Natural killer cell (primary cell): Measurements from ENCODE around the gene KIAA0513. TPM values are rescaled to one million over a fixed set of nuclear protein-coding genes. Genes with fewer than 3 reads are reported as not detected.

Source experiments
- ATAC-seq, 3 donors: fragments of 150-1000 bp in 2 of 3; fragments of 200-7000 bp in 1 of 3; cut with Tn5 transposase; 1 replicate in 1 of 3; 2 replicates in 2 of 3; pipeline ENCODE4 v1.10.0; 2021; ENCODE audit warnings: mild to moderate bottlenecking in 2 of 3, moderate library complexity in 2 of 3
- DNase-seq, 2 donors: peaks; one replicate each; pipeline versions ENCODE4 v3.0.0 to v3.0.0-alpha.2; 2013 to 2021; ENCODE audit warnings: mixed read lengths in 1 of 2
- H3K27ac ChIP-seq: one replicate; pipeline ENCODE4 v1.5.1; 2013; ENCODE audit warnings: mild to moderate bottlenecking, low read length
- H3K27me3 ChIP-seq: one replicate; pipeline ENCODE4 v1.6.1; 2013; ENCODE audit warnings: low read length; ENCODE audit not compliant: control insufficient read depth, insufficient read depth
- H3K36me3 ChIP-seq: one replicate; pipeline ENCODE4 v1.6.1; 2013; ENCODE audit warnings: low read length; ENCODE audit not compliant: control insufficient read depth, insufficient read depth
- H3K4me1 ChIP-seq: one replicate; pipeline ENCODE4 v1.6.1; 2013; ENCODE audit warnings: low read length; ENCODE audit not compliant: control insufficient read depth, insufficient read depth
- H3K4me3 ChIP-seq: one replicate; pipeline ENCODE4 v1.5.1; 2013; ENCODE audit warnings: low read length
- H3K9me3 ChIP-seq: one replicate; pipeline ENCODE4 v1.6.1; 2013; ENCODE audit warnings: low read length; ENCODE audit not compliant: control insufficient read depth, insufficient read depth
- H3K27ac Mint-ChIP-seq, 2 donors: one replicate each; pipeline ENCODE4 v1.8.0; 2022; ENCODE audit warnings: mild to moderate bottlenecking in 2 of 2, mixed read lengths in 2 of 2, moderate library complexity in 1 of 2
- H3K27me3 Mint-ChIP-seq, 2 donors: one replicate each; pipeline ENCODE4 v1.8.0; 2022; ENCODE audit warnings: low read depth in 2 of 2, mixed read lengths in 2 of 2
- H3K36me3 Mint-ChIP-seq: one replicate; pipeline ENCODE4 v1.8.0; 2022; ENCODE audit warnings: mixed read lengths
- H3K4me1 Mint-ChIP-seq, 2 donors: one replicate each; pipeline ENCODE4 v1.8.0; 2022; ENCODE audit warnings: mixed read lengths in 2 of 2
- H3K4me3 Mint-ChIP-seq: one replicate; pipeline ENCODE4 v1.8.0; 2022; ENCODE audit warnings: mild to moderate bottlenecking, moderate library complexity, mixed read lengths
- H3K9me3 Mint-ChIP-seq, 2 donors: one replicate each; pipeline ENCODE4 v1.8.0; 2022; ENCODE audit warnings: mixed read lengths in 2 of 2
- CTCF ChIP-seq: fragments of 200-600 bp; IDR thresholded peaks from one replicate; pipeline ENCODE4 v1.8.0; 2022; ENCODE audit warnings: antibody characterized with exemption
- WGBS: methylation state at CpG from one replicate; pipeline ENCODE4 v1.1.7; 2013; ENCODE audit warnings: missing lambda C conversion rate; ENCODE audit not compliant: insufficient coverage; 5-methylcytosine and 5-hydroxymethylcytosine counted together
- intact Hi-C: fragments of 100-400 bp; cut with micrococcal nuclease; formaldehyde crosslinking; loops from one replicate; pipeline ENCODE4 v1.14.2; 2022
- total RNA-seq, 4 donors: library from RNA; stranded (reverse); fragments of 120-200 nt in 1 of 4; gene quantifications; one replicate each; pipeline versions ENCODE4 v1.2.3 to v1.2.4, GENCODE V29; 2013 to 2022

The KIAA0513 gene
- total RNA-seq, 3 donors from 2014 or later (not counting 1 experiment from before 2014, with no cell fraction given): 7.9 to 17.7 (median 12.1) TPM

- H3K36me3 Mint-ChIP-seq: no peaks in the 10 kb centered on the region
- Histone ChIP-seq H3K27ac (no peak overlapping the region), H3K4me3 (no peak overlapping the region), H3K9me3 (no peaks in the 10 kb centered on the region), H3K36me3 (peaks cover 1% of the 10 kb centered on the region), H3K27me3 (no peaks in the 10 kb centered on the region), H3K4me1 (peaks cover 31% of the 10 kb centered on the region)
- no peak overlapping the region for H3K4me3 Mint-ChIP-seq
- H3K4me1 Mint-ChIP-seq: peaks cover 7 to 25% of the 10 kb centered on the region in 2 donors
- peaks cover 11 to 14% of the 10 kb centered on the region in 2 donors for H3K27me3 Mint-ChIP-seq
- H3K27ac Mint-ChIP-seq: no peak overlapping the region
- WGBS: 89% methylated on average over 9 of the region's 9 CpGs
- TF ChIP-seq CTCF: no peak
- intact Hi-C loops: no loop called here
- no peak for DNase-seq
- H3K9me3 Mint-ChIP-seq: no peaks in the 10 kb centered on the region
- no peak for ATAC-seq
Measured at GRCh38 chr16:85062323-85062722, 34.7 kb downstream of the KIAA0513 start.

GRCh38 chr16:85062845-85063244 lies 35.2 kb downstream of the KIAA0513 start:
- H3K36me3 ChIP-seq: peaks cover 4% of the 10 kb centered on the region
- intact Hi-C loops: no loop called here
- no peaks in the 10 kb centered on the region for H3K9me3 Mint-ChIP-seq
- peaks cover 2 to 20% of the 10 kb centered on the region in 2 donors for H3K4me1 Mint-ChIP-seq
- 83% methylated on average over 11 of the region's 11 CpGs for WGBS
- no peak overlapping the region for H3K4me3 ChIP-seq
- H3K27ac ChIP-seq: no peak overlapping the region
- H3K36me3 Mint-ChIP-seq: no peaks in the 10 kb centered on the region
- peak in 1 of 3 donors; percentile 36 for ATAC-seq
- TF ChIP-seq CTCF: no peak
- no peak for DNase-seq
- no peaks in the 10 kb centered on the region for H3K9me3 ChIP-seq
- peak overlapping the region in 1 of 2 donors; percentile 20 for H3K27ac Mint-ChIP-seq
- peaks cover 8 to 9% of the 10 kb centered on the region in 2 donors for H3K27me3 Mint-ChIP-seq
- no peak overlapping the region for H3K4me3 Mint-ChIP-seq
- peaks cover 26% of the 10 kb centered on the region for H3K4me1 ChIP-seq
- H3K27me3 ChIP-seq: no peaks in the 10 kb centered on the region

GRCh38 chr16:85064186-85064585 lies 36.6 kb downstream of the KIAA0513 start:
- peaks cover 23% of the 10 kb centered on the region for H3K4me1 ChIP-seq
- no peak overlapping the region for H3K27ac ChIP-seq
- peaks cover 0 to 17% of the 10 kb centered on the region in 2 donors for H3K4me1 Mint-ChIP-seq
- WGBS: 94% methylated on average over 6 of the region's 6 CpGs
- peaks cover 4% of the 10 kb centered on the region for H3K36me3 ChIP-seq
- H3K9me3 Mint-ChIP-seq: no peaks in the 10 kb centered on the region
- TF ChIP-seq CTCF: no peak
- peaks cover 6 to 9% of the 10 kb centered on the region in 2 donors for H3K27me3 Mint-ChIP-seq
- no peak overlapping the region for H3K4me3 ChIP-seq
- no peak for ATAC-seq
- no peaks in the 10 kb centered on the region for H3K36me3 Mint-ChIP-seq
- intact Hi-C loops: no loop called here
- H3K27ac Mint-ChIP-seq: no peak overlapping the region
- H3K27me3 ChIP-seq: no peaks in the 10 kb centered on the region
- no peak overlapping the region for H3K4me3 Mint-ChIP-seq
- DNase-seq: no peak
- H3K9me3 ChIP-seq: no peaks in the 10 kb centered on the region

GRCh38 chr16:85065099-85065498 lies 37.5 kb downstream of the KIAA0513 start:
- Histone ChIP-seq H3K36me3 (peaks cover 4% of the 10 kb centered on the region), H3K4me3 (no peak overlapping the region), H3K4me1 (peaks cover 23% of the 10 kb centered on the region), H3K27me3 (no peaks in the 10 kb centered on the region), H3K9me3 (no peaks in the 10 kb centered on the region), H3K27ac (no peak overlapping the region)
- H3K4me3 Mint-ChIP-seq: no peak overlapping the region
- intact Hi-C loops: no loop called here
- TF ChIP-seq CTCF: no peak
- no peak for ATAC-seq
- H3K27ac Mint-ChIP-seq: no peak overlapping the region
- no peak for DNase-seq
- H3K4me1 Mint-ChIP-seq: peaks cover 0 to 17% of the 10 kb centered on the region in 2 donors
- H3K27me3 Mint-ChIP-seq: peaks cover 0 to 9% of the 10 kb centered on the region in 2 donors
- WGBS: 60% methylated on average over 13 of the region's 13 CpGs
- H3K9me3 Mint-ChIP-seq: no peaks in the 10 kb centered on the region
- no peaks in the 10 kb centered on the region for H3K36me3 Mint-ChIP-seq
